Measurements from ENCODE around the gene CFL1. TPM values are rescaled to one million over a fixed set of nuclear protein-coding genes. Genes with fewer than 3 reads are reported as not detected.
A peak's percentile ranks its signal among the peaks of the same experiment; 100 is the strongest.

Gene CFL1
- total and polyA plus RNA-seq, 2 of the 8 experiments (the other 6 are each of a cell fraction or from before 2014, with no cell fraction given) = 1,252 to 1,365 TPM

DNA sequence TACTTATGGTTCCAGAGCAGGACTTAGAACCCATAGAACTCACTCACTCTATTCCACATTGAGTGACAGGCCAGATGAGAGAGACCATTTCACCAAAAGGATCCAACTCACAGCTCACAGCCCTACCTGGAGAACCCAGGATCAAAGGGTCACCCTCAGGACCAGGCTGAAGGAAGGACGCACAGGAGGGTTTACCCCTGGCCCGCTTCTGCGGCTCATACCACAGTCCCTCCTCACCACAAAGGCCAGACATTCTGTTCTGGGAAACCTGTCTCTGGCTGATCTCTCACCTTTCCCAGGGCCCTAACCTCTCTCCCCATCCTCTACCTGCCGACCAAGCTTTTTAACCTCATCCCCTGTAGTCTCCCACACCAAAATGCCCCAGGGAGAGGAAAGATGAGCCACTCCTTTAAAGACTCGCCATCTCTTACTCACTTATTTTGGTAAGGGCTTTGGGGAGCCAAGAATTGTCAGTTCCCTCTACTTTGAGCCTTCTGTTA, 37.6 kb upstream of the CFL1 start:
- Histone ChIP-seq H3K56ac (replicated peaks; ENCODE audit: insufficient read length, low read depth, low read length) (no peak overlapping the region), H2AK5ac (ENCODE audit: low read depth, low read length) (0 out of 2 replicates have a peak overlapping the region, but pooled peaks have one; percentile 65), H3K23me2 (ENCODE audit: low read depth, low read length) (peaks cover 18% of the 10 kb centered on the region; the same call in 1 of the 2 replicates), H3K4me1 (replicated peaks in 1 of 4; ENCODE audit: control insufficient read depth in 3 of 4, insufficient read depth in 4 of 4, low read length in 3 of 4) (peaks cover 0 to 18% (median 6%) of the 10 kb centered on the region in 4 experiments; a peak in 6 of 7 replicates), H3K9me3 (ENCODE audit: insufficient read depth in 2 of 2, low read depth in 1 of 2, low read length in 1 of 2) (no peaks in the 10 kb centered on the region), H3K4me2 (ENCODE audit: insufficient read depth in 1 of 2, low read depth in 2 of 2, low read length in 2 of 2) (no peak overlapping the region), H3K4ac (replicated peaks; ENCODE audit: insufficient read length, low read depth, low read length) (no peak overlapping the region), H3K27me3 (replicated peaks in 1 of 4; ENCODE audit: control insufficient read depth in 3 of 4, extremely low read depth in 1 of 4, insufficient read depth in 3 of 4, low read length in 3 of 4) (peaks cover 11 to 22% (median 18%) of the 10 kb centered on the region in 4 experiments), H3K14ac (ENCODE audit: insufficient read length) (no peak overlapping the region), H3K79me2 (ENCODE audit: control insufficient read depth in 1 of 2, insufficient read depth in 2 of 2, low read length in 2 of 2) (no peaks in the 10 kb centered on the region), H2BK5ac (ENCODE audit: low read depth, low read length) (no peak overlapping the region), H4K8ac (ENCODE audit: extremely low read depth, insufficient read depth, low read length) (no peak overlapping the region), H3K4me3 (ENCODE audit: extremely low read depth in 1 of 4, insufficient read depth in 2 of 4, low read depth in 3 of 4, low read length in 4 of 4) (no peak overlapping the region), H3K18ac (ENCODE audit: extremely low read depth, low read length) (no peak overlapping the region), H4K20me1 (replicated peaks in 1 of 2; ENCODE audit: control insufficient read depth in 1 of 2, insufficient read depth in 2 of 2, low read length in 2 of 2) (peaks cover 0 to 4% of the 10 kb centered on the region in 2 experiments), H4K91ac (replicated peaks; ENCODE audit: insufficient read length, low read length) (no peak overlapping the region), H3K23ac (ENCODE audit: insufficient read length) (no peak overlapping the region), H4K5ac (ENCODE audit: insufficient read length, low read depth, low read length) (no peak overlapping the region), H3K27ac (ENCODE audit: low read depth, low read length) (no peak overlapping the region), H3K79me1 (ENCODE audit: low read depth, low read length) (no peaks in the 10 kb centered on the region; the same call in 1 of the 2 replicates), H2BK15ac (ENCODE audit: low read length) (no peak overlapping the region), H2BK120ac (replicated peaks; ENCODE audit: low read depth, low read length) (no peak overlapping the region), H3K9ac (replicated peaks in 1 of 4; ENCODE audit: extremely low read depth in 1 of 4, low read depth in 3 of 4, low read length in 3 of 4) (no peak overlapping the region), H2BK12ac (ENCODE audit: low read depth, low read length) (no peak overlapping the region), H2BK20ac (ENCODE audit: low read length) (no peak overlapping the region), H2AFZ (ENCODE audit: low read length) (no peak overlapping the region), H3K36me3 (ENCODE audit: control insufficient read depth in 2 of 4, insufficient read depth in 4 of 4, low read length in 3 of 4) (no peaks in the 10 kb centered on the region)
- FAIRE-seq = no peak
- no peak for DNase-seq (ENCODE audit: low read depth in 1 of 2, low spot score in 2 of 2)
- POLR2A ChIA-PET (ENCODE audit: partially characterized antibody) = interaction anchor here (1.3 to 1.9 kb wide), 3 partner anchors 22 to 85 kb away, joined by 3 to 5 read pairs (median 4); no protein-coding TSS in a partner anchor
- CTCF ChIA-PET (ENCODE audit: partially characterized antibody) = interaction anchor here (0.9 to 15.0 kb wide), 5 partner anchors 8 to 89 kb away, joined by 3 to 281 read pairs (median 150); partner anchors contain the start of genes CCDC85B and FIBP
- WGBS, 2 experiments (ENCODE audit: extremely low coverage in 1 of 2, insufficient coverage in 1 of 2, insufficient read length in 1 of 2, insufficient replicate concordance in 2 of 2, low coverage in 1 of 2, low lambda C conversion rate in 2 of 2, missing lambda C conversion rate in 1 of 2) = 89% methylated on average over 5 of the region's 5 CpGs; no CpG with 5 or more reads in 1 of the 2 experiments
- TF ChIP-seq SP2 (IDR thresholded peaks at IDR 0.05; ENCODE audit: low read length) (no peak), EGR1 (IDR thresholded peaks at IDR 0.05; ENCODE audit: borderline replicate concordance, low read depth, low read length) (no peak)

Measured in H1 (cell line).